GM23338 (cell line): ENCODE results near the gene TANGO2. TPM values are rescaled to one million over a fixed set of nuclear protein-coding genes. Genes with fewer than 3 reads are reported as not detected.

Experiments used
- ATAC-seq: fragments of 200-7000 bp; cut with Tn5 transposase; 3 replicates; pipeline ENCODE4 v1.9.1; 2020
- DNase-seq: peaks from one replicate; pipeline ENCODE4 v3.0.0-alpha.2; 2015; ENCODE audit warnings: low spot score
- H2AFZ ChIP-seq: fragments of 200-600 bp; sonication (generic); 2 replicates; pipeline ENCODE4 v1.8.0; 2016; ENCODE audit warnings: antibody characterized with exemption, mild to moderate bottlenecking, moderate library complexity
- H3F3A ChIP-seq: fragments of 200-600 bp; sonication (generic); replicated peaks from 2 replicates; pipeline ENCODE4 v1.8.0; 2017; ENCODE audit warnings: antibody characterized with exemption, mixed run types, low read depth
- H3K27ac ChIP-seq: fragments of 200-600 bp; sonication (generic); 2 replicates; pipeline ENCODE4 v1.6.1; 2016; ENCODE audit warnings: low read depth
- H3K27me3 ChIP-seq: fragments of 200-600 bp; sonication (generic); 2 replicates; pipeline ENCODE4 v1.8.0; 2016; ENCODE audit warnings: mild to moderate bottlenecking, mixed run types, moderate library complexity; ENCODE audit not compliant: insufficient read depth
- H3K36me3 ChIP-seq: fragments of 200-600 bp; sonication (generic); 2 replicates; pipeline ENCODE4 v1.8.0; 2016; ENCODE audit warnings: mild to moderate bottlenecking; ENCODE audit not compliant: insufficient read depth
- H3K4me1 ChIP-seq: fragments of 200-600 bp; sonication (generic); 2 replicates; pipeline ENCODE4 v1.8.0; 2016; ENCODE audit warnings: mild to moderate bottlenecking, moderate library complexity; ENCODE audit not compliant: insufficient read depth
- H3K4me2 ChIP-seq: fragments of 200-600 bp; sonication (generic); 2 replicates; pipeline ENCODE4 v1.7.1; 2017; ENCODE audit warnings: mixed run types
- H3K4me3 ChIP-seq: fragments of 200-600 bp; sonication (generic); 2 replicates; pipeline ENCODE4 v1.6.1; 2016; ENCODE audit warnings: mixed run types
- H3K79me2 ChIP-seq: fragments of 200-600 bp; sonication (generic); replicated peaks from 2 replicates; pipeline ENCODE4 v1.8.0; 2017; ENCODE audit warnings: mild to moderate bottlenecking; ENCODE audit not compliant: insufficient read depth
- H3K9me2 ChIP-seq: fragments of 200-600 bp; sonication (generic); 2 replicates; pipeline ENCODE4 v1.8.0; 2017; ENCODE audit not compliant: insufficient read depth
- H4K20me1 ChIP-seq: fragments of 200-600 bp; sonication (generic); replicated peaks from 2 replicates; pipeline ENCODE4 v1.8.0; 2017; ENCODE audit warnings: mild to moderate bottlenecking; ENCODE audit not compliant: insufficient read depth
- H3K27ac Mint-ChIP-seq: 2 replicates; pipeline ENCODE4 v1.8.0; 2020; ENCODE audit warnings: inconsistent platforms, mild to moderate bottlenecking, moderate library complexity, mixed read lengths
- H3K27me3 Mint-ChIP-seq: 3 replicates; pipeline ENCODE4 v1.8.0; 2022; ENCODE audit warnings: low read depth, mild to moderate bottlenecking, moderate library complexity, mixed read lengths, inconsistent platforms; ENCODE audit not compliant: insufficient read depth, poor library complexity
- H3K36me3 Mint-ChIP-seq: 3 replicates; pipeline ENCODE4 v1.8.0; 2021; ENCODE audit warnings: low read depth, mild to moderate bottlenecking, inconsistent platforms, moderate library complexity, mixed read lengths
- H3K4me1 Mint-ChIP-seq: 3 replicates; pipeline ENCODE4 v1.8.0; 2020; ENCODE audit warnings: mild to moderate bottlenecking, inconsistent platforms, mixed read lengths
- H3K4me3 Mint-ChIP-seq: 3 replicates; pipeline ENCODE4 v1.8.0; 2021; ENCODE audit warnings: moderate library complexity, mild to moderate bottlenecking, inconsistent platforms, mixed read lengths
- H3K9me3 Mint-ChIP-seq: 3 replicates; pipeline ENCODE4 v1.8.0; 2020; ENCODE audit warnings: moderate library complexity, mild to moderate bottlenecking, inconsistent platforms, mixed read lengths
- CREB1 ChIP-seq: fragments of 250-450 bp; sonication (Bioruptor Pico); IDR thresholded peaks from 2 replicates; pipeline ENCODE4 v1.5.0; 2020; ENCODE audit warnings: low read depth, mild to moderate bottlenecking, moderate library complexity
- EZH2phosphoT487 ChIP-seq: fragments of 200-600 bp; sonication (generic); IDR thresholded peaks from one replicate; pipeline ENCODE4 v1.8.1; 2018; ENCODE audit warnings: antibody characterized with exemption; ENCODE audit not compliant: unreplicated experiment
- NANOG ChIP-seq: IDR thresholded peaks from 2 replicates; pipeline ENCODE4 v1.6.1; 2016; ENCODE audit warnings: antibody characterized with exemption, borderline replicate concordance
- POLR2AphosphoS5 ChIP-seq: IDR thresholded peaks from 2 replicates; pipeline ENCODE4 v1.6.1; 2016; ENCODE audit warnings: antibody characterized with exemption, low read depth
- ZNF331 ChIP-seq: fragments of 250-450 bp; sonication (Bioruptor Pico); IDR thresholded peaks from 2 replicates; pipeline ENCODE4 v1.5.0; 2020; ENCODE audit warnings: low read depth, mild to moderate bottlenecking, moderate library complexity
- ZNF462 ChIP-seq: fragments of 250-450 bp; sonication (Bioruptor Pico); IDR thresholded peaks from 2 replicates; pipeline ENCODE4 v1.5.0; 2020; ENCODE audit warnings: mild to moderate bottlenecking, moderate library complexity
- polyA plus RNA-seq: library from polyadenylated mRNA; unstranded; fragments of >200 nt; fragmentation: Nextera tagmentation; extraction: Ambion mirVana; gene quantifications from 2 replicates; pipeline ENCODE4 v1.2.1, GENCODE V29; 2016
- total RNA-seq: library from RNA; depleted of rRNA; stranded (reverse); fragments of >200 nt; shearing (Covaris generic); gene quantifications from 2 replicates; pipeline ENCODE4 v1.2.3, GENCODE V29; 2014

TANGO2 gene
- total and polyA plus RNA-seq, 2 experiments from 2014 or later = 6.9 to 15.0 TPM

- Histone ChIP-seq H3K36me3 (no peaks in the 10 kb centered on the region), H3K4me2 (no peak overlapping the region), H3K27ac (no peak overlapping the region), H3K4me1 (peaks cover 2% of the 10 kb centered on the region; the same call in 1 of the 2 replicates), H4K20me1 (no peaks in the 10 kb centered on the region), H3K79me2 (no peaks in the 10 kb centered on the region), H3K9me2 (no peaks in the 10 kb centered on the region), H3K4me3 (no peak overlapping the region), H3K27me3 (peaks cover 6% of the 10 kb centered on the region), H2AFZ (no peak overlapping the region), H3F3A (no peaks in the 10 kb centered on the region; the same call in 1 of the 2 replicates)
- peaks cover 9% of the 10 kb centered on the region; the same call in 2 of the 3 replicates for H3K4me1 Mint-ChIP-seq
- H3K9me3 Mint-ChIP-seq = no peaks in the 10 kb centered on the region
- H3K36me3 Mint-ChIP-seq = peaks cover 2% of the 10 kb centered on the region; the same call in 2 of the 3 replicates
- H3K4me3 Mint-ChIP-seq = no peak overlapping the region
- no peak for TF ChIP-seq POLR2AphosphoS5
- TF ChIP-seq NANOG = no peak
- no peak for TF ChIP-seq ZNF331 (CRISPR knock-in tag)
- TF ChIP-seq EZH2phosphoT487 = no peak
- TF ChIP-seq ZNF462 (CRISPR knock-in tag) = no peak
- TF ChIP-seq CREB1 (CRISPR knock-in tag) = no peak
- H3K27me3 Mint-ChIP-seq = peaks cover 8% of the 10 kb centered on the region
- DNase-seq = no peak
- no peak for ATAC-seq
- H3K27ac Mint-ChIP-seq = peak overlapping the region; percentile 70; the same call in 1 of the 2 replicates
These were observed 10.4 kb upstream of the TANGO2 start for GRCh38 chr22:20010307-20011122.
